Activated CD8-positive, alpha-beta T cell treated with anti-CD3 and anti-CD28 coated beads, Interleukin-2, amount 10 ng/mL, durations not matched to agents 7 days and 5 days (primary cell): ENCODE measurements around the gene SFRP5. TPM values are rescaled to one million over a fixed set of nuclear protein-coding genes. Genes with fewer than 3 reads are reported as not detected.

Experiments
- ATAC-seq: fragments of 150-1000 bp; cut with Tn5 transposase; one replicate; pipeline ENCODE4 v1.10.0; 2021; ENCODE audit warnings: moderate library complexity
- CTCF ChIA-PET: fragments of 350-600 bp; sonication (Branson Sonifier 250); formaldehyde crosslinking; loops from one replicate; lab custom pipeline; 2021; ENCODE audit warnings: antibody characterized with exemption; lab: Charles Lee
- POLR2A ChIA-PET: fragments of 350-600 bp; sonication (Branson Sonifier 250); formaldehyde crosslinking; loops from one replicate; lab custom pipeline; 2021; ENCODE audit warnings: antibody characterized with exemption; lab: Charles Lee
- DNase-seq: peaks from one replicate; pipeline ENCODE4 v3.0.0-alpha.2; 2020
- H3K27ac Mint-ChIP-seq: one replicate; pipeline ENCODE4 v1.8.0; 2021; ENCODE audit warnings: mild to moderate bottlenecking, mixed read lengths
- H3K27me3 Mint-ChIP-seq: one replicate; pipeline ENCODE4 v1.8.0; 2021; ENCODE audit warnings: low read depth, mixed read lengths
- H3K36me3 Mint-ChIP-seq: one replicate; pipeline ENCODE4 v1.8.0; 2021; ENCODE audit warnings: low read depth, mixed read lengths
- H3K4me1 Mint-ChIP-seq: one replicate; pipeline ENCODE4 v1.8.0; 2021; ENCODE audit warnings: low read depth, mixed read lengths
- H3K4me3 Mint-ChIP-seq: one replicate; pipeline ENCODE4 v1.8.0; 2021; ENCODE audit warnings: mild to moderate bottlenecking, mixed read lengths
- H3K9me3 Mint-ChIP-seq: one replicate; pipeline ENCODE4 v1.8.0; 2022; ENCODE audit warnings: mixed read lengths; ENCODE audit not compliant: insufficient read depth
- total RNA-seq, 2 experiments: library from RNA; stranded (reverse); gene quantifications; one replicate each; pipeline ENCODE4 v1.2.3, GENCODE V29; 2021

SFRP5 gene
- total RNA-seq, 2 experiments from 2014 or later: 0.24 to 0.42 TPM

DNA sequence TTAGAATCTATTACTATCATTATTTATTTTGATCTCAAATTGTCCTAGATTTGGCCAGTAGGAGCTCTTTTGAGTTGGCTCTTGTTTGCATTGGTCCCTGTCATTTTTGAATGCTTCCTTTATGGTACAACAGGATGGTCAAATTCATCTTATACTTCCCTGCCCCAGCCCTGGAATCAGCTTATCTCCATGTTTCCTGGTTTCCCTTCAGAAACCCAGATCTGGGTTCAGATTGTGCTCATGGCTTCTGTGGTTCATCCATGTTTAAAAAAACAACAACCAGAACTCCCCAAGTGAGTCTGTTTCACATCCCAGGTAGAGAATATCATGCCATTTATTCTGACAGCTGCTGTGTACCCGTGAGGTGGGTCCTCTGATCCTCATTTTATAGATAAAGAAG is 24.2 kb downstream of the SFRP5 start:
- ChIA-PET CTCF (interaction anchor here (1.9 to 2.5 kb wide), 3 partner anchors 38 to 122 kb away, joined by 7 to 8 read pairs (median 7); no protein-coding TSS in a partner anchor), POLR2A (no interaction called here)
- ATAC-seq: no peak
- no peaks in the 10 kb centered on the region for H3K9me3 Mint-ChIP-seq
- no peaks in the 10 kb centered on the region for H3K27me3 Mint-ChIP-seq
- DNase-seq: no peak
- peaks cover 58% of the 10 kb centered on the region for H3K36me3 Mint-ChIP-seq
- peaks cover 4% of the 10 kb centered on the region for H3K4me1 Mint-ChIP-seq
- H3K4me3 Mint-ChIP-seq: no peak overlapping the region
- H3K27ac Mint-ChIP-seq: no peak overlapping the region

- ChIA-PET POLR2A (no interaction called here), CTCF (interaction anchor here (1.0 to 2.8 kb wide), 4 partner anchors 13 to 67 kb away, joined by 4 to 14 read pairs (median 6); no protein-coding TSS in a partner anchor)
- Mint-ChIP-seq H3K9me3 (no peaks in the 10 kb centered on the region), H3K27me3 (no peaks in the 10 kb centered on the region), H3K36me3 (peaks cover 58% of the 10 kb centered on the region), H3K4me1 (peaks cover 23% of the 10 kb centered on the region), H3K4me3 (no peak overlapping the region), H3K27ac (no peak overlapping the region)
- no peak for ATAC-seq
- DNase-seq: no peak
Measured at GRCh38 chr10:97744405-97745035, 27.3 kb downstream of the SFRP5 start.

- ChIA-PET POLR2A (no interaction called here), CTCF (interaction anchor here (1.0 to 2.8 kb wide), 4 partner anchors 12 to 42 kb away, joined by 3 to 14 read pairs (median 6); no protein-coding TSS in a partner anchor)
- peak overlapping the region; percentile 55 for H3K27ac Mint-ChIP-seq
- no peaks in the 10 kb centered on the region for H3K9me3 Mint-ChIP-seq
- H3K36me3 Mint-ChIP-seq: peaks cover 58% of the 10 kb centered on the region
- DNase-seq (no peak), ATAC-seq (no peak)
- H3K27me3 Mint-ChIP-seq: no peaks in the 10 kb centered on the region
- H3K4me3 Mint-ChIP-seq: no peak overlapping the region
- H3K4me1 Mint-ChIP-seq: peaks cover 31% of the 10 kb centered on the region
Measured at GRCh38 chr10:97743169-97743943, 28.4 kb downstream of the SFRP5 start.

GRCh38 chr10:97740613-97741012 is 31.2 kb downstream of the SFRP5 start:
- Mint-ChIP-seq H3K4me3 (no peak overlapping the region), H3K27ac (no peak overlapping the region), H3K27me3 (no peaks in the 10 kb centered on the region), H3K9me3 (no peaks in the 10 kb centered on the region), H3K4me1 (peaks cover 51% of the 10 kb centered on the region), H3K36me3 (peaks cover 57% of the 10 kb centered on the region)
- DNase-seq (no peak), ATAC-seq (no peak)
- CTCF ChIA-PET: interaction anchor here (1.5 kb wide), 1 partner anchor 40 kb away, joined by 3 read pairs; no protein-coding TSS in a partner anchor
- POLR2A ChIA-PET: no interaction called here

- POLR2A ChIA-PET: no interaction called here
- Mint-ChIP-seq H3K4me1 (peaks cover 50% of the 10 kb centered on the region), H3K27me3 (peaks cover 4% of the 10 kb centered on the region), H3K36me3 (peaks cover 39% of the 10 kb centered on the region), H3K27ac (no peak overlapping the region), H3K4me3 (peak overlapping the region; percentile 90), H3K9me3 (no peaks in the 10 kb centered on the region)
- CTCF ChIA-PET: interaction anchor here (1.0 kb wide), 2 partner anchors 11 to 29 kb away, joined by 3 read pairs; no protein-coding TSS in a partner anchor
- DNase-seq (no peak), ATAC-seq (no peak)
Measured at GRCh38 chr10:97738616-97739015, 33.2 kb downstream of the SFRP5 start.

- Mint-ChIP-seq H3K4me3 (peak overlapping the region; percentile 90), H3K27ac (peak overlapping the region; percentile 95), H3K9me3 (no peaks in the 10 kb centered on the region), H3K36me3 (peaks cover 35% of the 10 kb centered on the region), H3K4me1 (peaks cover 47% of the 10 kb centered on the region), H3K27me3 (peaks cover 4% of the 10 kb centered on the region)
- ChIA-PET POLR2A (no interaction called here), CTCF (interaction anchor here (1.0 kb wide), 2 partner anchors 11 to 28 kb away, joined by 3 read pairs; no protein-coding TSS in a partner anchor)
- ATAC-seq (peak; percentile 12), DNase-seq (no peak)
Measured at GRCh38 chr10:97737770-97738265, 34.0 kb downstream of the SFRP5 start.

GRCh38 chr10:97736902-97737769 is 34.7 kb downstream of the SFRP5 start, which contains the start of gene ZFYVE27:
TSS of gene ZFYVE27 (plus strand) at chr10:97737128. CDS start at chr10:97738478, 1,350 bp downstream.
- peaks cover 34% of the 10 kb centered on the region for H3K36me3 Mint-ChIP-seq
- ChIA-PET POLR2A (interaction anchor here (0.6 to 1.1 kb wide), 7 partner anchors 10 to 52 kb away, joined by 3 to 5 read pairs (median 3); no protein-coding TSS in a partner anchor), CTCF (interaction anchor here (0.6 to 9.6 kb wide), 13 partner anchors 10 to 1502 kb away, joined by 3 to 171 read pairs (median 5); partner anchors contain the start of genes ANKRD2, AVPI1 and MARVELD1)
- H3K27me3 Mint-ChIP-seq: peaks cover 4% of the 10 kb centered on the region
- H3K9me3 Mint-ChIP-seq: no peaks in the 10 kb centered on the region
- H3K4me3 Mint-ChIP-seq: peak within 1 kb of the TSS; percentile 90
- DNase-seq (peak; percentile 97), ATAC-seq (peak; percentile 86)
- H3K27ac Mint-ChIP-seq: peak within 1 kb of the TSS; percentile 95
- H3K4me1 Mint-ChIP-seq: peaks cover 46% of the 10 kb centered on the region

DNA sequence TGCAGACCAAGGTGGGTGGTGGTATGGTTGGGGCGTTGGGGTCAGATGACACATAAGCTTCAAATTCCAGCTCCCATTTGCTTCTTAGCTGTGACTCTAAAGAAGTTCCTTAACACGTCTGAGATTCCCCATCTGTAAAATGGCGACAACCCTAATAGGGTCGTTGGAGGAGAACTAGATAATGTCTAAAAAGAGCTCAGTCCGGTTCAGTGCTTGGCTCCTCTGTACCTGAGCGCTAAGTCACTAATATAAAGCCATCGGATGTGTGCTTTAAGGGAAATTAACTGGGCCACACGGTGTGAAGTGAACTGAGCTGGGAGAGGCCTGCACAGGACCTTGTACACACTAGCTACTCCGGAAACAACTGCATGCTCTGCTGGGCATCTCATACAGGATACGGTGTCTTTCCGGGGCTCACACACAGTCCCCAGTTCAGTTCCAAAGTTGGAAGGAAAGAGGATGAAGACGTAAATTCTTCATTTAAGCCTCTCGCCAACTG is 35.3 kb downstream of the SFRP5 start:
- peaks cover 4% of the 10 kb centered on the region for H3K27me3 Mint-ChIP-seq
- ATAC-seq: peak; percentile 16
- H3K9me3 Mint-ChIP-seq: no peaks in the 10 kb centered on the region
- peak overlapping the region; percentile 90 for H3K4me3 Mint-ChIP-seq
- peaks cover 34% of the 10 kb centered on the region for H3K36me3 Mint-ChIP-seq
- peak overlapping the region; percentile 95 for H3K27ac Mint-ChIP-seq
- no peak for DNase-seq
- H3K4me1 Mint-ChIP-seq: peaks cover 45% of the 10 kb centered on the region
- ChIA-PET POLR2A (interaction anchor here (0.6 to 1.1 kb wide), 7 partner anchors 10 to 51 kb away, joined by 3 to 5 read pairs (median 3); no protein-coding TSS in a partner anchor), CTCF (interaction anchor here (0.6 to 9.6 kb wide), 14 partner anchors 9 to 1503 kb away, joined by 3 to 171 read pairs (median 5); partner anchors contain the start of genes ANKRD2, AVPI1 and MARVELD1)

DNA sequence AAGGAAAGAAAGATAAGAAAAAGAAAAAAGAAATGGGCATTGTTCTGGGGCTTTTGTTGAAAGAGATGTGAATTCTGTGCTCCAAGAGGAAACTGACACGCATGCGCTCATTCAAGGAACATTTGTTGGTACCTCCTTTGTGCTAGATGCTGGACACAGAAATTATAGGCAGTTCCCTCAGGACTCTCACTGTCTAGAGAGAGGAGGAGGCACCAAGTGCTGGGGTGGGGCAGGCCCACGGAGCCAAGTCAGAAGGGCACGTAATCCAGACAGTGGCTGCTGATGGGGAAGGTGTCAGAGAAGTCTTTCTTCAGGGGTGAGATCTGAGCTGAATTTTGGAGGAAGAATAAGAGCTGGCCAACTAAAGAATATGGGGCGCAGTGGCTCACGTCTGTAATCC is 37.8 kb downstream of the SFRP5 start:
- no peak for ATAC-seq
- no peak for DNase-seq
- no peaks in the 10 kb centered on the region for H3K9me3 Mint-ChIP-seq
- no peak overlapping the region for H3K27ac Mint-ChIP-seq
- peaks cover 15% of the 10 kb centered on the region for H3K36me3 Mint-ChIP-seq
- peaks cover 24% of the 10 kb centered on the region for H3K4me1 Mint-ChIP-seq
- ChIA-PET POLR2A (interaction anchor here (0.7 to 0.8 kb wide), 2 partner anchors 48 to 200 kb away, joined by 3 read pairs; no protein-coding TSS in a partner anchor), CTCF (interaction anchor here (1.6 to 9.6 kb wide), 5 partner anchors 21 to 57 kb away, joined by 4 to 171 read pairs (median 18); partner anchors contain the start of gene MARVELD1)
- no peak overlapping the region for H3K4me3 Mint-ChIP-seq
- H3K27me3 Mint-ChIP-seq: peaks cover 4% of the 10 kb centered on the region

GRCh38 chr10:97733256-97733655 is 38.5 kb downstream of the SFRP5 start:
- Mint-ChIP-seq H3K27ac (no peak overlapping the region), H3K27me3 (peaks cover 4% of the 10 kb centered on the region), H3K4me3 (no peak overlapping the region), H3K36me3 (peaks cover 10% of the 10 kb centered on the region), H3K4me1 (peaks cover 19% of the 10 kb centered on the region), H3K9me3 (no peaks in the 10 kb centered on the region)
- ChIA-PET POLR2A (no interaction called here), CTCF (interaction anchor here (1.1 to 9.6 kb wide), 6 partner anchors 20 to 56 kb away, joined by 3 to 171 read pairs (median 11); partner anchors contain the start of gene MARVELD1)
- DNase-seq: no peak
- ATAC-seq: no peak
